Endodermal cell (in vitro differentiated cells): ENCODE measurements around the gene ST3GAL5. TPM values are rescaled to one million over a fixed set of nuclear protein-coding genes. Genes with fewer than 3 reads are reported as not detected.
A peak's percentile ranks its signal among the peaks of the same experiment; 100 is the strongest.

Experiments
- DNase-seq: peaks from one replicate; pipeline ENCODE4 v3.0.0-alpha.2; 2017
- H3K27ac ChIP-seq: 2 replicates; pipeline ENCODE4 v1.5.1; 2013; ENCODE audit warnings: mild to moderate bottlenecking, low read depth, low read length, moderate library complexity
- H3K27me3 ChIP-seq: 2 replicates; pipeline ENCODE4 v1.6.1; 2013; ENCODE audit warnings: mild to moderate bottlenecking, low read length, moderate library complexity; ENCODE audit not compliant: insufficient read depth, control insufficient read depth, poor library complexity, severe bottlenecking
- H3K36me3 ChIP-seq: 2 replicates; pipeline ENCODE4 v1.7.0; 2013; ENCODE audit warnings: mild to moderate bottlenecking, low read length, moderate library complexity; ENCODE audit not compliant: control insufficient read depth, insufficient read depth
- H3K4me1 ChIP-seq: one replicate; pipeline ENCODE4 v1.7.0; 2013; ENCODE audit warnings: low read length; ENCODE audit not compliant: control insufficient read depth, insufficient read depth
- H3K4me3 ChIP-seq: 2 replicates; pipeline ENCODE4 v1.5.1; 2013; ENCODE audit warnings: mild to moderate bottlenecking, low read length, moderate library complexity
- H3K9ac ChIP-seq: 2 replicates; pipeline ENCODE4 v1.6.1; 2013; ENCODE audit warnings: mild to moderate bottlenecking, low read length, moderate library complexity; ENCODE audit not compliant: poor library complexity, severe bottlenecking; ENCODE audit errors: extremely low read depth
- H3K9me3 ChIP-seq: 2 replicates; pipeline ENCODE4 v1.6.1; 2013; ENCODE audit warnings: mild to moderate bottlenecking, low read length, moderate library complexity; ENCODE audit not compliant: control insufficient read depth
- H3K27ac Mint-ChIP-seq: 2 replicates; pipeline ENCODE4 v1.8.0; 2020; ENCODE audit warnings: mixed read lengths
- H3K27me3 Mint-ChIP-seq: 2 replicates; pipeline ENCODE4 v1.8.0; 2021; ENCODE audit warnings: mild to moderate bottlenecking, mixed read lengths; ENCODE audit not compliant: insufficient read depth
- H3K36me3 Mint-ChIP-seq: 2 replicates; pipeline ENCODE4 v1.8.0; 2020; ENCODE audit warnings: low read depth, mixed read lengths
- H3K4me1 Mint-ChIP-seq: 2 replicates; pipeline ENCODE4 v1.8.0; 2020; ENCODE audit warnings: mixed read lengths
- H3K4me3 Mint-ChIP-seq: 2 replicates; pipeline ENCODE4 v1.8.0; 2020; ENCODE audit warnings: mild to moderate bottlenecking, moderate library complexity, mixed read lengths
- H3K9me3 Mint-ChIP-seq: 2 replicates; pipeline ENCODE4 v1.8.0; 2020; ENCODE audit warnings: mild to moderate bottlenecking, mixed read lengths
- CTCF ChIP-seq: fragments of 200-600 bp; sonication (generic); conservative IDR thresholded peaks from 2 replicates; pipeline ENCODE4 v1.5.0; 2021; ENCODE audit warnings: antibody characterized with exemption, mild to moderate bottlenecking
- WGBS, 2 experiments: methylation state at CpG; one replicate each; pipeline versions ENCODE4 v1.1.5 to v1.1.7; 2013; ENCODE audit warnings: missing lambda C conversion rate in 2 of 2, mixed read lengths in 1 of 2; ENCODE audit not compliant: insufficient coverage in 1 of 2, insufficient read length in 1 of 2; 5-methylcytosine and 5-hydroxymethylcytosine counted together
- total RNA-seq, 2 donors: library from RNA; stranded (reverse); fragmentation: NEBNext Ultra II Directional in 1 of 2; extraction: Animal tissue kit (Norgen Biotek cat#: 25700) in 1 of 2; gene quantifications; 2 replicates in 1 of 2; 3 replicates in 1 of 2; pipeline ENCODE4 v1.2.1, GENCODE V29; 2021

The ST3GAL5 gene
- total RNA-seq, 2 donors from 2014 or later: 26.6 to 27.4 TPM

- Histone ChIP-seq H3K4me1 (peaks cover 12% of the 10 kb centered on the region), H3K4me3 (no peak overlapping the region), H3K9me3 (peaks cover 16% of the 10 kb centered on the region), H3K36me3 (no peaks in the 10 kb centered on the region), H3K27me3 (no peaks in the 10 kb centered on the region), H3K27ac (no peak overlapping the region), H3K9ac (no peak overlapping the region)
- H3K27me3 Mint-ChIP-seq: no peaks in the 10 kb centered on the region
- H3K27ac Mint-ChIP-seq: peak overlapping the region; percentile 93
- TF ChIP-seq CTCF: no peak
- no peaks in the 10 kb centered on the region for H3K36me3 Mint-ChIP-seq
- 93 to 97% methylated on average over 14 to 22 of the region's 22 CpGs for WGBS, 2 experiments
- DNase-seq: no peak
- peaks cover 31% of the 10 kb centered on the region for H3K4me1 Mint-ChIP-seq
- H3K9me3 Mint-ChIP-seq: peaks cover 15% of the 10 kb centered on the region
- no peak overlapping the region for H3K4me3 Mint-ChIP-seq
These were observed 47.8 kb upstream of the ST3GAL5 start for GRCh38 chr2:85936421-85937068.

GRCh38 chr2:85935746-85936208, 47.0 kb upstream of the ST3GAL5 start:
- H3K4me1 Mint-ChIP-seq: peaks cover 34% of the 10 kb centered on the region
- H3K36me3 Mint-ChIP-seq: no peaks in the 10 kb centered on the region
- H3K27me3 ChIP-seq: no peaks in the 10 kb centered on the region
- H3K27ac Mint-ChIP-seq: peak overlapping the region; percentile 93
- peaks cover 9% of the 10 kb centered on the region for H3K9me3 ChIP-seq
- no peak overlapping the region for H3K4me3 ChIP-seq
- H3K9me3 Mint-ChIP-seq: peaks cover 8% of the 10 kb centered on the region
- no peaks in the 10 kb centered on the region for H3K36me3 ChIP-seq
- H3K27me3 Mint-ChIP-seq: no peaks in the 10 kb centered on the region
- no peak overlapping the region for H3K4me3 Mint-ChIP-seq
- no peak for TF ChIP-seq CTCF
- peak overlapping the region; percentile 58 for H3K27ac ChIP-seq
- peaks cover 13% of the 10 kb centered on the region for H3K4me1 ChIP-seq
- DNase-seq: peak; percentile 87
- H3K9ac ChIP-seq: no peak overlapping the region
- WGBS, 2 experiments: 10 to 29% methylated on average over 1 to 3 of the region's 3 CpGs

- peaks cover 4% of the 10 kb centered on the region for H3K9me3 ChIP-seq
- peak overlapping the region; percentile 25 for H3K27ac ChIP-seq
- no peaks in the 10 kb centered on the region for H3K27me3 Mint-ChIP-seq
- H3K27me3 ChIP-seq: no peaks in the 10 kb centered on the region
- peaks cover 3% of the 10 kb centered on the region for H3K9me3 Mint-ChIP-seq
- H3K27ac Mint-ChIP-seq: peak overlapping the region; percentile 93
- no peak overlapping the region for H3K4me3 ChIP-seq
- peaks cover 15% of the 10 kb centered on the region for H3K4me1 ChIP-seq
- no peaks in the 10 kb centered on the region for H3K36me3 Mint-ChIP-seq
- H3K9ac ChIP-seq: no peak overlapping the region
- no peak overlapping the region for H3K4me3 Mint-ChIP-seq
- no peak for DNase-seq
- peaks cover 39% of the 10 kb centered on the region for H3K4me1 Mint-ChIP-seq
- 78 to 79% methylated on average over 5 to 6 of the region's 6 CpGs for WGBS, 2 experiments
- TF ChIP-seq CTCF: no peak
- no peaks in the 10 kb centered on the region for H3K36me3 ChIP-seq
These were observed 46.5 kb upstream of the ST3GAL5 start for GRCh38 chr2:85935170-85935745.
